ENCODE measurements around the gene VKORC1L1. TPM values are rescaled to one million over a fixed set of nuclear protein-coding genes. Genes with fewer than 3 reads are reported as not detected.
"Not testable (repeated sequence)": the region's sequence is repeated elsewhere in the genome, so short reads cannot be mapped to it uniquely, and the experiment has no call there.

The VKORC1L1 gene
- total RNA-seq, 3 donors from 2014 or later, result 20.0 to 25.0 (median 24.9) TPM

DNA sequence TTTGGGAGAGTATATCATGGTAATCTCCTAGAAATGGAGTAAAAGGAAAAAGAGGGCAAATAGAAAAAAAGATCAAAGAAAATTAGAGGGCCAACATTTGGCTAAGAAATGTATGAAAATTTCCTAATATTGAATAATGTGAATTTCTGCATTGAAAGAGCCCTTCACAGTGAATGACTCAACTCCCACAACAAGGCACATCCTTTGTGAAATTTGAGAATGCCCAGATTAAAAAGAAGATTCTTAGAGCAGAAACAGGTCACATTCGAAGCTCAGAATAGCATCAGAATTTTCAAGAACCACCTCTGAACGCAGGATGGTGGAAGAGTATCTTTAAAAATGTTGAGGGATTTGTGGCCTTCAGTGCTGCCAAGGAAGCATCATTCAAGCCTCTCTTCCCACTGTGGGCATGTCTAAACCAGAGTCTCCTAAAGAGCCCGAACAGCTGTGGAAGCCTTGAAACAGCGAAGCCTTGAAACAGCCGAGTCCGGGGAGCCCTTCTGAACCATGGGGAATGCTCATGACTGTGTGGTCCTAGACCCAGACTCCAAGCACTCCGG, 65.5 kb downstream of the VKORC1L1 start:
- no peak for DNase-seq
- H3K27me3 Mint-ChIP-seq (ENCODE audit: low read depth), result no peaks in the 10 kb centered on the region
- peaks cover 11% of the 10 kb centered on the region for H3K9me3 Mint-ChIP-seq
- H3K4me1 Mint-ChIP-seq (ENCODE audit: low read depth), result no peaks in the 10 kb centered on the region
- peaks cover 31% of the 10 kb centered on the region for H3K36me3 Mint-ChIP-seq (ENCODE audit: insufficient read depth)
- no peak overlapping the region for H3K4me3 Mint-ChIP-seq
- no peak for ATAC-seq

DNA sequence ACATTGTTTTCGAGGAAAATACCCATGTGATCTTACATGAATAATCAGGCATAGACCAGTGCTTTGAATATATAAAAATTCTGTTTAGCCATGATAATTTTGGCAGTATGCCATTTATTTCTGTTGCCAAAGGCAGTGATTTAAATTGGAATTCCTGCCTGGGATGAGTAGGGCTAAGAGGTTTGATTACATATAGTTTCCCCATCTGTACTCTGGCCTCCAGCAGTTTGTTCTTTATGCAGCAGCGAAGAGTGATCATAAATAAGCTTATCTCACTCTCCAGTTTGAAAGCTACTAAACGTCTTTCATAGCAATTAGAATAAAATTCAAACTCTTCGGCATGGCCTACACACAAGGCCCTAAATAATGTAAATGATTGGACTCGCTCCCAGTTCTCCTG, 72.9 kb downstream of the VKORC1L1 start:
- H3K36me3 Mint-ChIP-seq (ENCODE audit: insufficient read depth); ATAC-seq; H3K4me3 Mint-ChIP-seq; H3K27me3 Mint-ChIP-seq (ENCODE audit: low read depth); DNase-seq; H3K9me3 Mint-ChIP-seq; H3K4me1 Mint-ChIP-seq (ENCODE audit: low read depth): not testable (repeated sequence)

DNA sequence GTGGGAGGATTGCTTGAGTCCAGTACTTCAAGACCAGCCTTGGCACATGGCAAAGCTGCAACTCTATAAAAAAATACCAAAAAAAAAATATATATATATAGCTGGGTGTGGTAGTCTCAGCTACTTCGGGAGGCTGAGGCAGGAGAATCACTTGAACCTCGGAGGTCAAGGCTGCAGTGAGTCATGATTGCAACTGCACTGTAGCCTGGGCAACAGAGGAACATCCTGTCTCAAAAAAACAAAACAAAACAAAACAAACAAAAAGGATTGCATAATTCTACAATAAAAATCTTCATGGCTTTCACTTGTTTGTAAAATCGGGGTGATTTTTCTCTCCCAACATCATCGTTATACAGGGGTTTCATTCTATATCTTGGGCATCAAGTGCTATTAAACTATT, 74.0 kb downstream of the VKORC1L1 start:
- DNase-seq (no peak), ATAC-seq (no peak)
- no peaks in the 10 kb centered on the region for H3K36me3 Mint-ChIP-seq (ENCODE audit: insufficient read depth)
- H3K4me1 Mint-ChIP-seq (ENCODE audit: low read depth), result peaks cover 3% of the 10 kb centered on the region
- no peak overlapping the region for H3K4me3 Mint-ChIP-seq
- no peaks in the 10 kb centered on the region for H3K27me3 Mint-ChIP-seq (ENCODE audit: low read depth)
- no peaks in the 10 kb centered on the region for H3K9me3 Mint-ChIP-seq

DNA sequence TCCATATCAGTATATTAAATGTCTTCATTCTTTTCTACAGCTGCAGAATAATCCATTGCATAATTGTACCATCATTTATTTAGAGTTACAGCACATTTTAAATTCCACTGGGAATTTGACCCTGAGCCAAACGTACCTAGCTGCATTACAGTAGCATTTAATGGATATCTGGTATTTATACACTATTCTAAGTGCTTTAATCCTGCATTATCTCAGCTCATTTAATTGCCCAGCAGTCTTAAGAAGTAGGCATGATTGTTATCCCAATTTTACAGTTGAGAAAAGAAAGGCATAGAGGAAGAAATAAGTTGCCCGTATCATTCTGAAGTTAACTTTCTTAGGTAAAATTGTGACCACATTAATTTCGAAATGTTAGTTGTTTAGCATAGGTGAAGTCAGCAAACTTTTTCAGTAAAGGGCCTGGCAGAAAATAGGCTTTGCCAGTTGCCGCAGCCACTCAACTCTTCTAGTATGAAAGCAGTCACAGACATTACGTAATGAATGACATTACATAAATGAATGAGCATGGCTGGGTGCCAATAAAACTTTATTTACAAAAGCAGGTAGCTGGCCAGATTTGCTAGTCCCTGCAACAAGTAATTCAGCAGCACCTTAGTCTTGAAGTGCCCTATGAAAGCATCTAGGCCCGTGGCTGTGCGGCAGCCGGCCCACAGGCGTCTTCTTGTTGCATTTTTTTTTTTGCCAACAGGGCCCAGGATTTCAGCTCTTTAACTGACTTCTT, 79.1 kb downstream of the VKORC1L1 start:
- no peaks in the 10 kb centered on the region for H3K9me3 Mint-ChIP-seq
- DNase-seq (no peak), ATAC-seq (no peak)
- H3K27me3 Mint-ChIP-seq (ENCODE audit: low read depth), result no peaks in the 10 kb centered on the region
- H3K36me3 Mint-ChIP-seq (ENCODE audit: insufficient read depth), result peaks cover 13% of the 10 kb centered on the region
- H3K4me3 Mint-ChIP-seq, result no peak overlapping the region
- H3K4me1 Mint-ChIP-seq (ENCODE audit: low read depth), result peaks cover 2% of the 10 kb centered on the region

DNA sequence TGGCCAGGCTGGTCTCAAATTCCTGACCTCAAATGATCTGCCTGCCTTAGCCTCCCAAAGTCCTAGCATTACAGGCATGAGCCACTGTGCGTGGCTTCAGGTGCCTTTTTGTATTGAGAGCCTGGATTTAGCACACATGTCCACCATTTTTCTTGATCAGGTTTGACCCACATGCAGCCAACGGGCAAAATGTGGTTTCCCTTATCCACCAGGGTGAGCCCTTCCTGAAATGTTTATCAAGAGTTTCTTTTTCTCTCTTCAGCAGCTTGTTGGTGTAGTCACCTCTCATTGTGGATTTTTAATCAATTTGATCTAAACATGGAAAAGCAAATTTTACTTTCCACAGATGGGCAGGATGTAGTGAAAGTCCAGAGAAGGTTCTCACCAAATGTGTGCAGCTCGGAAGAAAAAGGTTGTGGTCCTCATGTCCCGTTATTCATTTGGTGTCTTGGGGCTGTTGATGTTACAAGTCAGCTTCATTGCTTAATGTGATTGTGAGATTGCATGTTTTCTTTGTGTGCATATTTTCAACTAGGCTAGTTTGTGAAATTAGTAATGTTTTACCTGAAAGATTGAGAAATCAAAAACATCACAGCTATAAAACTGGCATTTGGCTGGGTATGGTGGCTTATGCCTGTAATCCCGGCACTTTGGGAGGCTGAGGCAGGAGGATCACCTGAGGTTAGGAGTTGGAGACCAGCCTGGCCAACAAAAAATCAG, 80.3 kb downstream of the VKORC1L1 start:
- no peak for DNase-seq

DNA sequence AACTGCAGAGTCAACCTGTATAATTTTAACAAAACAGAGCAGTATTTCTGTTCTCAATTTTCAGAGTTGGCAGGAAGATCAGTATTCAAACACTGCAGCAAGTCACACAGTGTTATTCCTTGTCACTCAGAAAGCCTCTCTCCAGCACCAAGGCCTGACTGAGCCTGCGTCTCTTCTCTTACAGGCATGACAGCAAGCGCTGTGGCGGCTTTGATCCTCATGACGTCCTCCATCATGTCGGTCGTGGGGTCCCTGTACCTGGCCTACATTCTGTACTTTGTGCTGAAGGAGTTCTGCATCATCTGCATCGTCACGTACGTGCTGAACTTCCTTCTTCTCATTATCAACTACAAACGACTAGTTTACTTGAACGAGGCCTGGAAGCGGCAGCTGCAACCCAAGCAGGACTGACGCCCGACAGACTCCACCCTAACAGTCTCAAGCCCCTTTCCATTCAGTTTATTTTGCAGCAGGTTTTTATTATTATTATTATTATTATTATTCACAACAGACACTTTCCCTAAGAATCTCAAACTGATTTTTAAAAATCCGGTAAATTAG, 81.1 kb downstream of the VKORC1L1 start:
- ATAC-seq, result no peak
- H3K4me3 Mint-ChIP-seq, result no peak overlapping the region
- no peak for DNase-seq
- peaks cover 15% of the 10 kb centered on the region for H3K36me3 Mint-ChIP-seq (ENCODE audit: insufficient read depth)
- no peaks in the 10 kb centered on the region for H3K27me3 Mint-ChIP-seq (ENCODE audit: low read depth)
- H3K9me3 Mint-ChIP-seq, result no peaks in the 10 kb centered on the region
- no peaks in the 10 kb centered on the region for H3K4me1 Mint-ChIP-seq (ENCODE audit: low read depth)

More for the DNA sequence above, 80.3 kb downstream of the VKORC1L1 start:
- Mint-ChIP-seq H3K4me1 (ENCODE audit: low read depth) (no peaks in the 10 kb centered on the region), H3K4me3 (no peak overlapping the region), H3K27me3 (ENCODE audit: low read depth) (no peaks in the 10 kb centered on the region), H3K9me3 (no peaks in the 10 kb centered on the region), H3K36me3 (ENCODE audit: insufficient read depth) (peaks cover 15% of the 10 kb centered on the region)
- no peak for ATAC-seq

DNA sequence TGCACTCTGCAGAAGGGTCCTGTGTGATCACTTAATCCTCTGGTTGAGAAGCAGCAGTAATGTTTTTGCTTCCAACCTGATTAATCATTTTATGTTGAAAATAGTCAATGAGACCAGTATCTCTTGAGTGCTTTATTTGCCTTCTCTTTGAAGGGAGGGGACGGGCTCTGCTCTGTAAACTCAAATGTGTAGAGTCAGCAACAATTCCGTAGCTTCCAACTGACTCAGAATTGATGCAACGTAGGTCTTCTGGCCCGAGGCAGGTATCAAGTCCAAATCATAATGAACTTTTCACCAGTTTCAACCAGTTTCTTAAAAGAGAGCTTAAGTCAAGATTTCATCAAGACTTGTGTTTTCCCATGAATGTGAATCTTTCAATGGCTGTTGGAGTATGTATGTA, 82.8 kb downstream of the VKORC1L1 start:
- DNase-seq, result no peak
- H3K4me1 Mint-ChIP-seq (ENCODE audit: low read depth), result no peaks in the 10 kb centered on the region
- no peak for ATAC-seq
- no peak overlapping the region for H3K4me3 Mint-ChIP-seq
- no peaks in the 10 kb centered on the region for H3K27me3 Mint-ChIP-seq (ENCODE audit: low read depth)
- H3K36me3 Mint-ChIP-seq (ENCODE audit: insufficient read depth), result peaks cover 25% of the 10 kb centered on the region
- no peaks in the 10 kb centered on the region for H3K9me3 Mint-ChIP-seq

DNA sequence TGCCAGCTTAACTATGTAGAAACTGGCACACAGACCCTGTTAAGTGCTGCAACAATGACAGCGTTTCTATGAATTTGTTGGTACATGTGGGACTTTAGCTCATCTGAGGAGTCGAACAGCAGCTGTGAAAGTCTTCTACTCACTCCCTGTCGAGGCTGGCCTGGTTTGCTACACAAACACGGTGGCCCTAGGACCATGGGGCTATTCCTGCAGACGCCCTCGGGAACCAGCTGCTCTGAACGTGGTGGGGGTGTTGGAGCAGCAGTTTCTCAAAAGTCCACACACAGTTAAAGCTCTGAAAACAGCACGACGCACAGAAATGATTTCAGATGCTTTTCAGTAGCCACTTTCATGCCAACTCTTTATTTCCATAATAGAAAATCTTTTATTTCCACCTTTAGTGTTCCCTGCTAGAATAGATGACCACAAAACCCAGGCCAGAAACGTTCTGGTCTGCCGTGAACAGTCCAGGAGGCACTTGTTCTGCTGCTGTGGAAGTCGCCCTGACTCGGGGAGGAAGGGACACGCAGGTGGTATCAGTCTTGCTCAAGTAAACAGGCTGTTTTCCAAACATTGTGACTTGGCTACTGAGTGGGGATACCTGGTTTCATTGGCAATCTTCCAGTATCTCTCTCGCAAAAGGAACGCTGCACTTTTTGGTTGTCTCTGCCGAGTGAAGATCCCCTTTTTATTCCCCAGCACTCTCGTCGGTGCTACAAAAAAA, 87.6 kb downstream of the VKORC1L1 start:
- DNase-seq, result no peak
- H3K9me3 Mint-ChIP-seq, result no peaks in the 10 kb centered on the region
- H3K4me1 Mint-ChIP-seq (ENCODE audit: low read depth), result no peaks in the 10 kb centered on the region
- H3K4me3 Mint-ChIP-seq, result no peak overlapping the region
- no peak for ATAC-seq
- H3K27me3 Mint-ChIP-seq (ENCODE audit: low read depth), result no peaks in the 10 kb centered on the region
- peaks cover 30% of the 10 kb centered on the region for H3K36me3 Mint-ChIP-seq (ENCODE audit: insufficient read depth)

DNA sequence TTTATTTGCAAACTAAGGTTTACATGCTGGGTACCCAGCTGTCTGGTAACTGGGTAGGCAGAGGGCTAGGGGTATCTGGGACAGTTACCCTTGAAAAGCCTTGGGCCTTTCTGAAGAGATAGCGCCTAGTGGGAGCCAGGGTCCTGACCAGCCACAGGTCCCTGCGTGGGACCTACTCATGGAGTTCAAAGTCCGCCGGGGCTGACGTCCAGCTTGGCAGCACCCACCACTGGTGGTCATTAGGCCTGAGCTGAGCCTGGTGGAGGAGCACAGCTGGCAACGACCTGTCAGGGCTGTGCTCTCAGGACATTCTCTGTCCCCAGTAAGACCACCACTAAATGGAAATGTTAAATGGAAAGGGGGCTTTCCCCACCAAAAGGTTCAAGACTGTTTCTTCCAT, 89.2 kb downstream of the VKORC1L1 start:
- H3K4me1 Mint-ChIP-seq (ENCODE audit: low read depth), result no peaks in the 10 kb centered on the region
- H3K9me3 Mint-ChIP-seq, result no peaks in the 10 kb centered on the region
- DNase-seq, result no peak
- H3K4me3 Mint-ChIP-seq, result no peak overlapping the region
- peaks cover 33% of the 10 kb centered on the region for H3K36me3 Mint-ChIP-seq (ENCODE audit: insufficient read depth)
- no peaks in the 10 kb centered on the region for H3K27me3 Mint-ChIP-seq (ENCODE audit: low read depth)
- no peak for ATAC-seq

DNA sequence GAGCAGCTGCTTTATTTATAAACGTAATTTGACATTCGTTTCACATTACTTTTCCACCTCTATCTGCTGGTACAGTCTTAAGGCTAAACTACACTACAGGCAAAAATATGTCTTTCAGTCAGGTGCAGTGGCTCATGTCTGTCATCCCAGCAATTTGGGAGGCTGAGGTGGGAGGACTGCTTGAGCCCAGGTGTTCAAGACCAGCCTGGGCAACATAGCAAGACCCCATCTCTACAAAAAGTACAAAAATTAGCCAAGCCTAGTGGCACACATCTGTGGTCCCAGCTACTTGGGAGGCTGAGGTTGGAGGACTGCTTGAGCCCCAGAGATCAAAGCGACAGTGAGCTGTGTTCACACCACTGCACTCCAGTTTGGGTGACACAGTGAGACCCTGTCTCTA, 91.8 kb downstream of the VKORC1L1 start:
- H3K27me3 Mint-ChIP-seq (ENCODE audit: low read depth); ATAC-seq; H3K4me1 Mint-ChIP-seq (ENCODE audit: low read depth); H3K9me3 Mint-ChIP-seq; H3K4me3 Mint-ChIP-seq; DNase-seq: not testable (repeated sequence)
- H3K36me3 Mint-ChIP-seq (ENCODE audit: insufficient read depth), result peaks cover 37% of the 10 kb centered on the region

DNA sequence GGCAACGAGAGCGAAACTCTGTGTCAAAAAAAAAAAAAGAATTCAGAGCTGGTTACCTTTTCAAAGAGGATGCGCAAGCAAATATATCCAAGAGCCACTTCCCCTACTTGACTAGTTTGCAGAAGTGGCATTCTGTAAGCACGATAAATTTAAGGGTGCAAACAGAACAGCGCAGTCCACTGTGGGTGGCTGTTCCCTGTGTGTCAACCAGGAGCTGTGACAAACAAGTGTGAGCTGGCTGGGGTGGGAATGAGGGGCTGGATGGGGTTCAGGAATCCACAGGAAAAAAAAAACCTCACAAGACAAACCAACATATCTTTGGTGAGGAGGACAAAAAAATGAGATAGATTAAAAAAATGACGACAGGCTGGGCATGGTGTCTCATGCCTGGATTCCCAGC, 93.3 kb downstream of the VKORC1L1 start:
- Mint-ChIP-seq H3K36me3 (ENCODE audit: insufficient read depth) (peaks cover 37% of the 10 kb centered on the region), H3K9me3 (no peaks in the 10 kb centered on the region), H3K27me3 (ENCODE audit: low read depth) (no peaks in the 10 kb centered on the region), H3K4me3 (no peak overlapping the region), H3K4me1 (ENCODE audit: low read depth) (no peaks in the 10 kb centered on the region)
- ATAC-seq (no peak), DNase-seq (no peak)

DNA sequence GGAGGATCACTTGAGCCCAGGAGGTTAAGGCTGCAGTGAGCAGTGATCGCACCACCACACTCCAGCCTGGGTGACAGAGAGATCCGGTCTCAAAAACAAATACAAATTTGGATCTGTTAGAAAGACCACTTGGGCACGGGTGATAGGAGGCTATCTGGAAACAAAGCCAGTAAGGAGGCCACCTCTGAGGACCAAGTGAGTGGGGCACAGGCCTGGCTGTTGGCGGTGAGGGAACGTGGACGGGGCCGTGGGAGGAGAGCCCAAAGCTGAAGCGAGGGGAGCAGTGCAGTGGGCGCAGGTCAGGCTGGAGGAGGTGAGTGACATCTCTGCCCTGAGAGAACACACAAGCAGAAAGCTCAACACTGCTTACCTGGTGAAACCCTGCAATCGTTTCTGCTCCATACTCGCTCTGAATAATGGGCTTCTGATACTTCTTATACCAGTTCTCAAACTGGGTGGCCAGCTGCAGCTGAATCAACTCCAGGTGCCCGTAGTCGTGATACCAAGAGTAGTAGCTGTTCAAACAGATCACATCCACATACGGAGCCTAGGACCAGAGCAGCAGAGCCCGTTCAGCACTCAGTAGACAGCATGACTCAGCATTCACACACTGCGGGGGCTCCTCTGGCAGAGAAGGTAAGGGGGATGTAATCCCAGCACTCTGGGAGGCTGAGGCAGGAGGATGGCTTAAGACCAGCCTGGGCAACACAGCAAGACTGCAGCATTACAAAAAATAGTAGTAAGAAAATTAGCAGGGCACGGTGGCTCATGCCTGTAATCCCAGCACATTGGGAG, 94.7 kb downstream of the VKORC1L1 start:
- ATAC-seq (no peak), DNase-seq (no peak)
- no peaks in the 10 kb centered on the region for H3K4me1 Mint-ChIP-seq (ENCODE audit: low read depth)
- no peaks in the 10 kb centered on the region for H3K9me3 Mint-ChIP-seq
- no peaks in the 10 kb centered on the region for H3K27me3 Mint-ChIP-seq (ENCODE audit: low read depth)
- H3K4me3 Mint-ChIP-seq, result no peak overlapping the region
- H3K36me3 Mint-ChIP-seq (ENCODE audit: insufficient read depth), result peaks cover 41% of the 10 kb centered on the region

DNA sequence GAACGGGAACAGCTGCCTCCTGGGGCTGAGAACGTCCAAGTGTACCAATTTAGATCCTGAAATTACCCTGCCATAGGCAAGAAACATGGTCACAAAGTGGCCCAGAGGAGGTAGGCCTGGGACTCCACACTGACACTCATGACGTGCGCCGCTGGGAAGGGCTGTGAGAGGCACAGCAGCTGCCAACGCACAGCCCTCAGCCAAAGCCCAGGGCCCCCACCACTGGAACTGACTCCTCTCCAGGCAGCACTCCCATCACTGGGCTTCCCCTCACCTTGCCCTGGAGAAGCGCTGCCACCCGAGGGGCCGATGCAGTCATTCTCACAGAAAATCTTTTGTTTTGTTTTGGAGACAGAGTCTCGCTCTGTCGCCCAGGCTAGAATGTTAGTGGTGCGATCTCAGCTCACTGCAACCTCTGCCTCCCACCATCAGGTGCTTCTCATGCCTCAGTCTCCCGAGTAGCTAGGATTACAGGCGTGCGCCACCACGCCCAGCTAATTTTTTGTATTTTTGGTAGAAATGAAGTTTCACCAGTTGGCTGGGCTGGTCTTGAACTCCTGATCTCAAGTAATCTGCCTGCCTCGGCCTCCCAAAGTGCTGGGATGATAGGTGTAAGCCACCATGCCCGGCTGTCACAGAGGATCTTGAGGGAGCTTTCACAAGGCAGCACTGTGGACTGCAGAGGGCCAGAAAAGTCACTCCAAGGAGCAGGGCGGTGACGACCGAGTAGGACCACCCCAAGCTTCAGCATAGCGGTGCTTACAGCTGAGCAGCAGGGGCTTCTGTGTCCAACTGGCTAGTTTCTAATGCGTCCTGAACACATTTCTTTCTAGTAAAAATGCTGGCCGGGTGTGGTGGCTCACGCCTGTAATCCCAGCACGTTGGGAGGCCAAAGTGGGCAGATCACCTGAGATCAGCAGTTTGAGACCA, 95.6 kb downstream of the VKORC1L1 start:
- H3K9me3 Mint-ChIP-seq, result no peaks in the 10 kb centered on the region
- no peak overlapping the region for H3K4me3 Mint-ChIP-seq
- DNase-seq, result no peak
- no peaks in the 10 kb centered on the region for H3K27me3 Mint-ChIP-seq (ENCODE audit: low read depth)
- no peaks in the 10 kb centered on the region for H3K4me1 Mint-ChIP-seq (ENCODE audit: low read depth)
- no peak for ATAC-seq
- peaks cover 38% of the 10 kb centered on the region for H3K36me3 Mint-ChIP-seq (ENCODE audit: insufficient read depth)

Data from activated T-cell treated with anti-CD3 and anti-CD28 coated beads, Interleukin-2, amount 50 U/mL, for 4 hours (primary cell).